HepG2 (cell line): Measurements from ENCODE around the gene IP6K3. TPM values are rescaled to one million over a fixed set of nuclear protein-coding genes. Genes with fewer than 3 reads are reported as not detected.

Experiments
- CENPT ChIP-seq: sonication (generic); formaldehyde crosslinking; IDR thresholded peaks from 2 replicates; pipeline ENCODE4 v1.8.0; 2022; ENCODE audit warnings: low read depth, mild to moderate bottlenecking, moderate library complexity, missing genetic modification reagents
- HNRNPL ChIP-seq: fragments of 200-400 bp; formaldehyde crosslinking; IDR thresholded peaks from 2 replicates; pipeline ENCODE4 v1.6.1; 2017; ENCODE audit warnings: mild to moderate bottlenecking, low read depth, low read length
- IRF9 ChIP-seq: sonication (generic); formaldehyde crosslinking; IDR thresholded peaks from 2 replicates; pipeline ENCODE4 v1.8.0; 2022; ENCODE audit warnings: missing genetic modification reagents, mild to moderate bottlenecking, borderline replicate concordance
- MBD4 ChIP-seq: IDR thresholded peaks from 2 replicates; pipeline ENCODE4 v1.6.1; 2012; ENCODE audit warnings: low read length, inconsistent platforms, borderline replicate concordance
- MTF1 ChIP-seq: sonication (generic); formaldehyde crosslinking; IDR thresholded peaks from 2 replicates; pipeline ENCODE4 v1.5.0; 2020; ENCODE audit warnings: missing genetic modification reagents
- NAIF1 ChIP-seq: sonication (generic); formaldehyde crosslinking; IDR thresholded peaks from 2 replicates; pipeline ENCODE4 v1.5.0; 2020; ENCODE audit warnings: mild to moderate bottlenecking, missing genetic modification reagents, borderline replicate concordance
- NFATC3 ChIP-seq: sonication (generic); formaldehyde crosslinking; IDR thresholded peaks from 2 replicates; pipeline ENCODE4 v1.5.1; 2020; ENCODE audit warnings: mild to moderate bottlenecking, missing genetic modification reagents
- NFYC ChIP-seq: IDR thresholded peaks from 2 replicates; pipeline ENCODE4 v1.6.1; 2016; ENCODE audit warnings: missing genetic modification reagents, missing compliant biosample characterization
- RXRA ChIP-seq: sonication (generic); formaldehyde crosslinking; IDR thresholded peaks from 2 replicates; pipeline ENCODE4 v1.5.1; 2020; ENCODE audit warnings: missing genetic modification reagents
- SMARCC2 ChIP-seq: fragments of 450-650 bp; IDR thresholded peaks from 2 replicates; pipeline ENCODE4 v1.6.1; 2017; ENCODE audit warnings: antibody characterized with exemption, mild to moderate bottlenecking
- THAP11 ChIP-seq: IDR thresholded peaks from 2 replicates; pipeline ENCODE4 v1.6.1; 2016; ENCODE audit warnings: missing biosample characterization, missing genetic modification reagents
- THAP7 ChIP-seq: sonication (generic); formaldehyde crosslinking; IDR thresholded peaks from 2 replicates; pipeline ENCODE4 v1.8.1; 2023; ENCODE audit warnings: mild to moderate bottlenecking, missing genetic modification reagents
- THAP9 ChIP-seq: sonication (generic); formaldehyde crosslinking; IDR thresholded peaks from 2 replicates; pipeline ENCODE4; 2020; ENCODE audit warnings: missing genetic modification reagents, mild to moderate bottlenecking, borderline replicate concordance
- TIGD3 ChIP-seq: sonication (generic); formaldehyde crosslinking; IDR thresholded peaks from 2 replicates; pipeline ENCODE4 v1.5.1; 2020; ENCODE audit warnings: mild to moderate bottlenecking, missing genetic modification reagents, borderline replicate concordance
- TRAFD1 ChIP-seq: sonication (generic); formaldehyde crosslinking; IDR thresholded peaks from 2 replicates; pipeline ENCODE4 v1.5.1; 2020; ENCODE audit warnings: missing genetic modification reagents, mild to moderate bottlenecking, borderline replicate concordance
- ZNF10 ChIP-seq: sonication (generic); formaldehyde crosslinking; IDR thresholded peaks from 2 replicates; pipeline ENCODE4 v1.4.0; 2020; ENCODE audit warnings: mild to moderate bottlenecking, low read depth, missing genetic modification reagents, borderline replicate concordance
- ZNF235 ChIP-seq: sonication (generic); formaldehyde crosslinking; IDR thresholded peaks from 2 replicates; pipeline ENCODE4 v1.8.1; 2023; ENCODE audit warnings: mild to moderate bottlenecking, missing genetic modification reagents, borderline replicate concordance
- ZNF414 ChIP-seq: sonication (generic); formaldehyde crosslinking; IDR thresholded peaks from 2 replicates; pipeline ENCODE4 v1.5.0; 2020; ENCODE audit warnings: missing genetic modification reagents
- ZNF549 ChIP-seq: sonication (generic); formaldehyde crosslinking; IDR thresholded peaks from 2 replicates; pipeline ENCODE4 v1.5.0; 2020; ENCODE audit warnings: missing genetic modification reagents
- ZNF550 ChIP-seq: sonication (generic); formaldehyde crosslinking; IDR thresholded peaks from 2 replicates; pipeline ENCODE4 v1.4.0; 2020; ENCODE audit warnings: mild to moderate bottlenecking, missing genetic modification reagents, borderline replicate concordance
- ZSCAN29 ChIP-seq: sonication (generic); formaldehyde crosslinking; conservative IDR thresholded peaks from 2 replicates; pipeline ENCODE4 v1.4.0; 2020; ENCODE audit warnings: mild to moderate bottlenecking, missing genetic modification reagents
- polyA plus RNA-seq, 8 experiments: library from polyadenylated mRNA; depleted of rRNA in 3 of 8; stranded (reverse) in 7 of 8; unstranded in 1 of 8; fragments of >200 nt; fragmentation: Illumina TruSeq in 4 of 8; extraction: Trizol in 4 of 8; gene quantifications; 2 replicates each; pipeline versions ENCODE4 v1.2.1 to v1.2.3, GENCODE V29; 2011 to 2016; ENCODE audit warnings: low read depth in 4 of 8, missing spikeins in 1 of 8, mixed read lengths in 1 of 8; ENCODE audit not compliant: insufficient read depth in 1 of 8
- total RNA-seq, 5 experiments: library from RNA; depleted of rRNA; stranded (reverse); fragments of >200 nt; fragmentation: Illumina TruSeq; extraction: Trizol; gene quantifications; 2 replicates each; pipeline ENCODE4 v1.2.3, GENCODE V29; 2016; ENCODE audit warnings: low read depth in 1 of 5

Gene IP6K3
- total and polyA plus RNA-seq, 2 of the 13 experiments (the other 11 are each of a cell fraction or from before 2014, with no cell fraction given), result 0.11 to 0.18 TPM

GRCh38 chr6:33787954-33788693, 41.4 kb upstream of the IP6K3 start (continued):
- TF ChIP-seq ZSCAN29 (no peak), ZNF235 (CRISPR knock-in tag) (no peak), ZNF414 (CRISPR knock-in tag) (peak; percentile 59; the same call in 1 of the 2 replicates), ZNF549 (CRISPR knock-in tag) (no peak), HNRNPL (0 out of 2 replicates have a peak, but pooled peaks have one; percentile 26), RXRA (CRISPR knock-in tag) (peak; percentile 62; the same call in 1 of the 2 replicates), NFYC (CRISPR knock-in tag) (no peak), ZNF10 (CRISPR knock-in tag) (no peak), TRAFD1 (CRISPR knock-in tag) (no peak), THAP9 (CRISPR knock-in tag) (peak; percentile 67; the same call in 1 of the 2 replicates), SMARCC2 (no peak), THAP7 (CRISPR knock-in tag) (peak; percentile 99), CENPT (CRISPR knock-in tag) (no peak), NAIF1 (CRISPR knock-in tag) (no peak), TIGD3 (CRISPR knock-in tag) (no peak), NFATC3 (CRISPR knock-in tag) (peak; percentile 79; the same call in 1 of the 2 replicates), MTF1 (CRISPR knock-in tag) (no peak), THAP11 (CRISPR knock-in tag) (peak; percentile 70), IRF9 (no peak), ZNF550 (CRISPR knock-in tag) (no peak), MBD4 (no peak)
